K562 (cell line): ENCODE results near the gene TEAD4. TPM values are rescaled to one million over a fixed set of nuclear protein-coding genes. Genes with fewer than 3 reads are reported as not detected.

Experiments
- ATAC-seq: fragments of 200-7000 bp; cut with Tn5 transposase; 3 replicates; pipeline ENCODE4 v1.9.1; 2020; ENCODE audit warnings: moderate library complexity
- BruUV-seq: library from RNA; stranded (reverse); fragments of 400-500 nt; replicated peaks from 2 replicates; lab custom pipeline; 2021; lab: Mats Ljungman, UMichigan
- CTCF ChIA-PET: fragments of 300-600 bp; formaldehyde crosslinking; extraction: SDS; loops from one replicate; lab custom pipeline; 2021; ENCODE audit warnings: low intra/inter-chr PET ratio; lab: Yijun Ruan, JAX
- POLR2A ChIA-PET: fragments of 300-600, 350-650 bp; sonication (Branson Sonifier 250); formaldehyde crosslinking; extraction: SDS; loops from one replicate; lab custom pipeline; 2021; ENCODE audit warnings: antibody characterized with exemption, inconsistent platforms; lab: Yijun Ruan, JAX
- DNase-seq, 4 experiments: peaks; one replicate each; pipeline versions ENCODE4 v3.0.0 to v3.0.0-alpha.2; 2011 to 2018; ENCODE audit warnings: low spot score in 3 of 4, mixed read lengths in 3 of 4; ENCODE audit errors: extremely low read depth in 1 of 4
- FAIRE-seq: peaks from 2 replicates; lab custom pipeline; 2011; peaks lifted over from hg19 to GRCh38; lab: Jason Lieb, UNC
- H2AFZ ChIP-seq: 2 replicates; pipeline ENCODE4 v1.6.0; 2011; ENCODE audit warnings: low read depth, low read length, control low read depth, inconsistent platforms
- H3K27ac ChIP-seq: fragments of 200-600 bp; 3 replicates; pipeline ENCODE4 v1.8.0; 2011; ENCODE audit warnings: low read depth, mild to moderate bottlenecking, control low read depth, inconsistent platforms, low read length, moderate library complexity, mixed read lengths; ENCODE audit errors: extremely low read depth
- H3K27me3 ChIP-seq, 2 experiments: fragments of 300-600 bp in 1 of 2; 2 replicates in 1 of 2; 3 replicates in 1 of 2; pipeline versions ENCODE4 v1.6.0 to v1.8.0; 2011; ENCODE audit warnings: inconsistent platforms in 2 of 2, low read length in 2 of 2, mild to moderate bottlenecking in 1 of 2, mixed read lengths in 1 of 2, moderate library complexity in 1 of 2; ENCODE audit not compliant: control insufficient read depth in 2 of 2, insufficient read depth in 2 of 2
- H3K36me3 ChIP-seq: fragments of 300-600 bp; 3 replicates; pipeline ENCODE4 v1.8.0; 2011; ENCODE audit warnings: mild to moderate bottlenecking, low read length, inconsistent platforms; ENCODE audit not compliant: control insufficient read depth, insufficient read depth
- H3K4me1 ChIP-seq, 2 experiments: fragments of 200-600 bp in 1 of 2; replicated peaks in 1 of 2; 2 replicates in 1 of 2; 3 replicates in 1 of 2; pipeline versions ENCODE4 v1.5.1 to v1.8.0; 2011; ENCODE audit warnings: inconsistent platforms in 2 of 2, low read length in 2 of 2, mild to moderate bottlenecking in 1 of 2, mixed read lengths in 1 of 2, moderate library complexity in 1 of 2; ENCODE audit not compliant: control insufficient read depth in 2 of 2, insufficient read depth in 2 of 2
- H3K4me2 ChIP-seq: 2 replicates; pipeline ENCODE4 v1.6.1; 2011; ENCODE audit warnings: low read length, control low read depth, inconsistent platforms, mixed read lengths; ENCODE audit not compliant: insufficient read depth
- H3K4me3 ChIP-seq: fragments of 200-600 bp; sonication (generic), shearing (Covaris generic); 2 replicates; pipeline ENCODE4 v1.5.1; 2016; ENCODE audit warnings: control low read depth, inconsistent platforms
- H3K79me2 ChIP-seq: fragments of 200-600 bp; 3 replicates; pipeline ENCODE4 v1.8.0; 2011; ENCODE audit warnings: low read length, inconsistent platforms; ENCODE audit not compliant: control insufficient read depth, insufficient read depth
- H3K9ac ChIP-seq, 2 experiments: 2 replicates each; pipeline versions ENCODE4 v1.6.0 to v1.6.1; 2011; ENCODE audit warnings: low read depth in 2 of 2, low read length in 2 of 2, control low read depth in 1 of 2, inconsistent platforms in 1 of 2, mild to moderate bottlenecking in 1 of 2, mixed read lengths in 1 of 2; ENCODE audit not compliant: insufficient read depth in 1 of 2
- H3K9me1 ChIP-seq: one replicate; pipeline ENCODE4 v1.6.0; 2011; ENCODE audit warnings: inconsistent platforms, mild to moderate bottlenecking, low read length, moderate library complexity; ENCODE audit not compliant: control insufficient read depth, insufficient read depth
- H3K9me3 ChIP-seq: replicated peaks from 2 replicates; pipeline ENCODE4 v1.5.1; 2011; ENCODE audit warnings: low read depth, low read length, inconsistent platforms; ENCODE audit not compliant: control insufficient read depth, insufficient read depth
- H4K20me1 ChIP-seq: replicated peaks from 2 replicates; pipeline ENCODE4 v1.6.1; 2011; ENCODE audit warnings: low read length, inconsistent platforms, mixed read lengths; ENCODE audit not compliant: control insufficient read depth, insufficient read depth
- BACH1 ChIP-seq: fragments of 200-800 bp; sonication (Bioruptor generic); IDR thresholded peaks from 2 replicates; pipeline ENCODE4 v1.6.1; 2016; ENCODE audit warnings: missing genetic modification characterization, missing compliant biosample characterization
- DNMT1 ChIP-seq: fragments of 450-650 bp; IDR thresholded peaks from 2 replicates; pipeline ENCODE4 v1.6.1; 2016; ENCODE audit warnings: antibody characterized with exemption, mild to moderate bottlenecking
- EP400 ChIP-seq: fragments of 450-650 bp; IDR thresholded peaks from 2 replicates; pipeline ENCODE4 v1.6.1; 2017; ENCODE audit warnings: antibody characterized with exemption, mild to moderate bottlenecking, moderate library complexity
- FOXJ3 ChIP-seq: sonication (generic); formaldehyde crosslinking; IDR thresholded peaks from 2 replicates; pipeline ENCODE4 v1.4.0; 2020; ENCODE audit warnings: mild to moderate bottlenecking, missing genetic modification reagents
- KLF13 ChIP-seq: fragments of 450-650 bp; IDR thresholded peaks from 2 replicates; pipeline ENCODE4 v1.6.1; 2016; ENCODE audit warnings: missing genetic modification characterization, low read depth, mild to moderate bottlenecking, missing compliant biosample characterization, moderate library complexity, borderline replicate concordance
- KLF6 ChIP-seq: fragments of 250-450 bp; sonication (Bioruptor Pico); IDR thresholded peaks from 2 replicates; pipeline ENCODE4 v1.4.0; 2020; ENCODE audit warnings: mild to moderate bottlenecking, moderate library complexity, borderline replicate concordance
- MAZ ChIP-seq, 2 experiments: fragments of 450-650 bp in 1 of 2; sonication (generic) in 1 of 2; formaldehyde crosslinking; IDR thresholded peaks in 1 of 2; conservative IDR thresholded peaks in 1 of 2; 2 replicates each; pipeline versions ENCODE4 v1.4.0 to v1.5.0; 2020; ENCODE audit warnings: mild to moderate bottlenecking in 1 of 2, missing genetic modification reagents in 1 of 2
- MBD1 ChIP-seq: fragments of 250-450 bp; sonication (Bioruptor Pico); IDR thresholded peaks from 2 replicates; pipeline ENCODE4 v1.8.0; 2022; ENCODE audit warnings: inconsistent platforms
- NCOA2 ChIP-seq, 2 experiments: fragments of 450-650 bp; IDR thresholded peaks; 2 replicates each; pipeline ENCODE4 v1.6.1; 2018; ENCODE audit warnings: mild to moderate bottlenecking in 2 of 2, moderate library complexity in 1 of 2; ENCODE audit not compliant: partially characterized antibody in 2 of 2
- NEUROD1 ChIP-seq: fragments of 150-350 bp; IDR thresholded peaks from 2 replicates; pipeline ENCODE4 v1.6.1; 2014; ENCODE audit warnings: borderline replicate concordance, low read length, low read depth; ENCODE audit not compliant: partially characterized antibody
- NR2C1 ChIP-seq, 2 experiments: fragments of 450-650 bp; IDR thresholded peaks; 2 replicates each; pipeline ENCODE4 v1.6.1; 2017; ENCODE audit warnings: mild to moderate bottlenecking in 2 of 2, antibody characterized with exemption in 1 of 2, inconsistent platforms in 1 of 2, missing compliant biosample characterization in 1 of 2, missing genetic modification characterization in 1 of 2
- PHB ChIP-seq: fragments of 250-450 bp; sonication (Bioruptor Pico); IDR thresholded peaks from 2 replicates; pipeline ENCODE4 v1.5.0; 2021
- PHTF2 ChIP-seq: fragments of 250-450 bp; sonication (Bioruptor Pico); IDR thresholded peaks from 2 replicates; pipeline ENCODE4 v1.5.0; 2021; ENCODE audit warnings: mild to moderate bottlenecking
- PRMT5 ChIP-seq: sonication (generic); formaldehyde crosslinking; IDR thresholded peaks from 2 replicates; pipeline ENCODE4 v1.5.0; 2020; ENCODE audit warnings: missing genetic modification reagents
- PTBP1 ChIP-seq: fragments of 200-400 bp; formaldehyde crosslinking; IDR thresholded peaks from 2 replicates; pipeline ENCODE4 v1.6.1; 2017; ENCODE audit warnings: low read depth, low read length
- SMARCA5 ChIP-seq: fragments of 450-650 bp; IDR thresholded peaks from 2 replicates; pipeline ENCODE4 v1.6.1; 2016
- ZNF444 ChIP-seq: fragments of 250-450 bp; sonication (Bioruptor Pico); IDR thresholded peaks from 2 replicates; pipeline ENCODE4 v1.4.0; 2020; ENCODE audit warnings: mild to moderate bottlenecking, moderate library complexity
- ZNF695 ChIP-seq: fragments of 450-650 bp; formaldehyde crosslinking; IDR thresholded peaks from 2 replicates; pipeline ENCODE4 v1.4.0; 2020; ENCODE audit warnings: mild to moderate bottlenecking, moderate library complexity
- ZNF76 ChIP-seq: fragments of 250-450 bp; sonication (Bioruptor Pico); IDR thresholded peaks from 2 replicates; pipeline ENCODE4 v1.4.0; 2020; ENCODE audit warnings: mild to moderate bottlenecking, moderate library complexity, borderline replicate concordance
- WGBS: fragments of 100-300 bp; shearing (Covaris generic); methylation state at CpG from one replicate; pipeline ENCODE4 v1.1.6; 2016; ENCODE audit warnings: low coverage, mixed read lengths; ENCODE audit not compliant: insufficient coverage; ENCODE audit errors: missing lambda C conversion rate; 5-methylcytosine and 5-hydroxymethylcytosine counted together
- in situ Hi-C: fragments of 300-500 bp; cut with MboI; formaldehyde crosslinking; loops from 4 replicates; pipeline ENCODE4 v1.15.0; 2018; ENCODE audit warnings: inconsistent platforms, mixed read lengths
- intact Hi-C: fragments of 100-400 bp; cut with micrococcal nuclease; formaldehyde crosslinking; loops from 2 replicates; pipeline ENCODE4 v1.14.2; 2022
- polyA plus RNA-seq, 8 experiments: library from polyadenylated mRNA; depleted of rRNA in 4 of 8; stranded (reverse) in 5 of 8; unstranded in 3 of 8; fragments of >200 nt; fragmentation: Nextera tagmentation in 2 of 8; fragmentation: Illumina TruSeq in 1 of 8; extraction: Ambion mirVana in 2 of 8; extraction: Trizol in 1 of 8; gene quantifications; 2 replicates each; pipeline versions ENCODE4 v1.2.1 to v1.2.3, GENCODE V29; 2011 to 2014; ENCODE audit warnings: inconsistent platforms in 1 of 8, missing spikeins in 1 of 8
- total RNA-seq, 7 experiments: library from RNA; depleted of rRNA in 6 of 7; stranded (reverse); fragments of >200 nt in 6 of 7; fragmentation: Illumina TruSeq in 2 of 7; extraction: Trizol in 2 of 7; gene quantifications; 2 replicates each; pipeline versions ENCODE4 v1.2.1 to v1.2.3, GENCODE V29; 2011 to 2021; ENCODE audit warnings: low replicate concordance in 1 of 7
- TF ChIP-seq, protein P1 (sequence below): fragments of 450-650 bp; IDR thresholded peaks from 2 replicates; pipeline ENCODE4 v1.6.1; 2014; ENCODE audit warnings: low read depth, mild to moderate bottlenecking, moderate library complexity, borderline replicate concordance

Gene TEAD4
- total and polyA plus RNA-seq, 9 of the 15 experiments (the other 6 are each of a cell fraction or from before 2014, with no cell fraction given) = 0.82 to 40.0 (median 17.0) TPM

- CTCF ChIA-PET = no interaction called here
- no peak overlapping the region for H3K9ac ChIP-seq
- no peaks in the 10 kb centered on the region for H3K36me3 ChIP-seq
- ATAC-seq = no peak
- no TSS peak for BruUV-seq
- H2AFZ ChIP-seq = no peak overlapping the region
- peaks cover 5 to 43% of the 10 kb centered on the region in 2 experiments; a peak in 3 of 5 replicates for H3K27me3 ChIP-seq
- no peak overlapping the region for H3K4me2 ChIP-seq
- no peak overlapping the region for H3K4me3 ChIP-seq
- H3K9me1 ChIP-seq = no peaks in the 10 kb centered on the region
- H3K9me3 ChIP-seq = no peaks in the 10 kb centered on the region
- no peak for TF ChIP-seq PRMT5 (CRISPR knock-in tag)
- no peak for TF ChIP-seq SMARCA5
- no peak for TF ChIP-seq BACH1 (tag)
- no peak for TF ChIP-seq EP400
- TF ChIP-seq FOXJ3 (CRISPR knock-in tag) = no peak
- no peak for TF ChIP-seq MBD1 (CRISPR knock-in tag)
- no peak for TF ChIP-seq DNMT1
- TF ChIP-seq NR2C1 (IDR thresholded peaks at IDR 0.05) = no peak
- TF ChIP-seq NR2C1 (tag; IDR thresholded peaks at IDR 0.05) = no peak
- TF ChIP-seq PTBP1 = no peak
- TF ChIP-seq MAZ (CRISPR knock-in tag; conservative IDR thresholded peaks at IDR 0.05 in 1 of 2, IDR thresholded peaks at IDR 0.05 in 1 of 2) = no peak
- no peak for TF ChIP-seq PHTF2 (CRISPR knock-in tag)
- TF ChIP-seq KLF6 (CRISPR knock-in tag) = no peak
- TF ChIP-seq PHB (CRISPR knock-in tag) = no peak
- TF ChIP-seq, protein P1, sequence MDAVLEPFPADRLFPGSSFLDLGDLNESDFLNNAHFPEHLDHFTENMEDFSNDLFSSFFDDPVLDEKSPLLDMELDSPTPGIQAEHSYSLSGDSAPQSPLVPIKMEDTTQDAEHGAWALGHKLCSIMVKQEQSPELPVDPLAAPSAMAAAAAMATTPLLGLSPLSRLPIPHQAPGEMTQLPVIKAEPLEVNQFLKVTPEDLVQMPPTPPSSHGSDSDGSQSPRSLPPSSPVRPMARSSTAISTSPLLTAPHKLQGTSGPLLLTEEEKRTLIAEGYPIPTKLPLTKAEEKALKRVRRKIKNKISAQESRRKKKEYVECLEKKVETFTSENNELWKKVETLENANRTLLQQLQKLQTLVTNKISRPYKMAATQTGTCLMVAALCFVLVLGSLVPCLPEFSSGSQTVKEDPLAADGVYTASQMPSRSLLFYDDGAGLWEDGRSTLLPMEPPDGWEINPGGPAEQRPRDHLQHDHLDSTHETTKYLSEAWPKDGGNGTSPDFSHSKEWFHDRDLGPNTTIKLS = no peak
- no peak for TF ChIP-seq NCOA2 (IDR thresholded peaks at IDR 0.05; ENCODE audit: partially characterized antibody in 2 of 2)
- no peak for TF ChIP-seq KLF13 (tag)
- TF ChIP-seq NEUROD1 = no peak
- no peak for TF ChIP-seq ZNF76 (CRISPR knock-in tag)
- TF ChIP-seq ZNF695 (CRISPR knock-in tag) = no peak
- TF ChIP-seq ZNF444 (CRISPR knock-in tag) = no peak
- TF ChIP-seq, all 486 proteins: peak for 0
- FAIRE-seq (no peak), DNase-seq (no peak)
- H3K4me1 ChIP-seq = no peaks in the 10 kb centered on the region
- in situ Hi-C loops = no loop called here
- no peaks in the 10 kb centered on the region for H3K79me2 ChIP-seq
- intact Hi-C loops = no loop called here
- 18% methylated on average over 8 of the region's 9 CpGs for WGBS
- no peaks in the 10 kb centered on the region for H4K20me1 ChIP-seq
- H3K27ac ChIP-seq = no peak overlapping the region
- POLR2A ChIA-PET = interaction anchor here (0.8 kb wide), 1 partner anchor 13 kb away, joined by 3 read pairs; no protein-coding TSS in a partner anchor
Observed at GRCh38 chr12:3086729-3087323, 127.6 kb downstream of the TEAD4 start.
